ENCODE measurements around the gene NRXN3. TPM values are rescaled to one million over a fixed set of nuclear protein-coding genes. Genes with fewer than 3 reads are reported as not detected.

Gene NRXN3
- polyA plus RNA-seq, 1 of the 3 experiments (the other 2 are of a cell fraction): 1.6 TPM

DNA sequence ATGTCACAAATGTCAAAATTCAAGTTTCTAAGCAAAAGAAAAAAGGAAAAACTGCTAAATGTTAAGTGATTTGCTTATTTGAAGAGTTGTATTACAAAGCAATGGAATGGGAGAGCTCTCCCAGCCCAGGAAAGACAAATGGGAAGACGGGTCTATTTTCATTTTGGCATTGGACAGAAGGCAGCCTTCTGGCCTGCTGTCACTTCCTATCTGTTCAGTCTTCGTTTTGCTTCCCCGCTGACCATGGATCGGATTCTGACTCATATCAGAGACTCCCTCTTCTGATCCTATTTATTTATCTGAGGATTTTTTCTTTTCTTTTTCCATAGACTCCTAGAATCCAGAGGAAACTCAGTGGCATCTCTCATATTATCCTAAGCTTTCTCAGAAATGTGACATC, 1406.3 kb downstream of the NRXN3 start:
- Histone ChIP-seq H3K4me3 (ENCODE audit: low read depth in 2 of 2, low read length in 1 of 2) (no peak overlapping the region), H2AFZ (ENCODE audit: low read depth) (no peak overlapping the region), H3K36me3 (replicated peaks in 1 of 2; ENCODE audit: control insufficient read depth in 1 of 2, insufficient read depth in 2 of 2, low read length in 1 of 2) (no peaks in the 10 kb centered on the region), H3K4me1 (ENCODE audit: control insufficient read depth in 1 of 2, insufficient read depth in 2 of 2, low read depth in 1 of 2, low read length in 1 of 2) (peaks cover 0 to 14% of the 10 kb centered on the region in 2 experiments; a peak in 1 of 4 replicates), H4K20me1 (ENCODE audit: insufficient read depth) (no peaks in the 10 kb centered on the region), H3K9me3 (no peaks in the 10 kb centered on the region), H3K27ac (ENCODE audit: low read depth in 2 of 2, low read length in 1 of 2) (peak overlapping the region; percentile 14 to 43; a peak in 2 of 4 replicates), H3K27me3 (ENCODE audit: insufficient read depth) (no peaks in the 10 kb centered on the region), H3K9me2 (no peaks in the 10 kb centered on the region), H3K9ac (no peak overlapping the region), H3F3A (replicated peaks; ENCODE audit: insufficient read depth) (peaks cover 5% of the 10 kb centered on the region), H3K79me2 (ENCODE audit: insufficient read depth) (no peaks in the 10 kb centered on the region), H3K4me2 (0 out of 2 replicates have a peak overlapping the region, but pooled peaks have one; percentile 30)
- ChIA-PET CTCF (no interaction called here), POLR2A (no interaction called here)
- no peak for TF ChIP-seq FOXJ3 (CRISPR knock-in tag; IDR thresholded peaks at IDR 0.05)
- no peak for TF ChIP-seq MXI1 (IDR thresholded peaks at IDR 0.05; ENCODE audit: low read depth, low read length)
- no peak for TF ChIP-seq RCOR1 (IDR thresholded peaks at IDR 0.05; ENCODE audit: low read length)
- no peak for TF ChIP-seq MEF2A (IDR thresholded peaks at IDR 0.05; ENCODE audit: borderline replicate concordance, low read depth)
- TF ChIP-seq NFIC (IDR thresholded peaks at IDR 0.05; ENCODE audit: borderline replicate concordance): 0 out of 2 replicates have a peak, but pooled peaks have one; percentile 46
- no peak for TF ChIP-seq GATA2 (CRISPR knock-in tag; IDR thresholded peaks at IDR 0.05)
- peak; percentile 64 for TF ChIP-seq JUND (IDR thresholded peaks at IDR 0.05)
- TF ChIP-seq TCF12 (IDR thresholded peaks at IDR 0.05): peak; percentile 78
- peak; percentile 44; the same call in 1 of the 2 replicates for TF ChIP-seq FOSL2 (IDR thresholded peaks at IDR 0.05; ENCODE audit: borderline replicate concordance, low read depth)
- no peak for TF ChIP-seq CHD2 (IDR thresholded peaks at IDR 0.05; ENCODE audit: low read length, partially characterized antibody)
- TF ChIP-seq, protein P1, sequence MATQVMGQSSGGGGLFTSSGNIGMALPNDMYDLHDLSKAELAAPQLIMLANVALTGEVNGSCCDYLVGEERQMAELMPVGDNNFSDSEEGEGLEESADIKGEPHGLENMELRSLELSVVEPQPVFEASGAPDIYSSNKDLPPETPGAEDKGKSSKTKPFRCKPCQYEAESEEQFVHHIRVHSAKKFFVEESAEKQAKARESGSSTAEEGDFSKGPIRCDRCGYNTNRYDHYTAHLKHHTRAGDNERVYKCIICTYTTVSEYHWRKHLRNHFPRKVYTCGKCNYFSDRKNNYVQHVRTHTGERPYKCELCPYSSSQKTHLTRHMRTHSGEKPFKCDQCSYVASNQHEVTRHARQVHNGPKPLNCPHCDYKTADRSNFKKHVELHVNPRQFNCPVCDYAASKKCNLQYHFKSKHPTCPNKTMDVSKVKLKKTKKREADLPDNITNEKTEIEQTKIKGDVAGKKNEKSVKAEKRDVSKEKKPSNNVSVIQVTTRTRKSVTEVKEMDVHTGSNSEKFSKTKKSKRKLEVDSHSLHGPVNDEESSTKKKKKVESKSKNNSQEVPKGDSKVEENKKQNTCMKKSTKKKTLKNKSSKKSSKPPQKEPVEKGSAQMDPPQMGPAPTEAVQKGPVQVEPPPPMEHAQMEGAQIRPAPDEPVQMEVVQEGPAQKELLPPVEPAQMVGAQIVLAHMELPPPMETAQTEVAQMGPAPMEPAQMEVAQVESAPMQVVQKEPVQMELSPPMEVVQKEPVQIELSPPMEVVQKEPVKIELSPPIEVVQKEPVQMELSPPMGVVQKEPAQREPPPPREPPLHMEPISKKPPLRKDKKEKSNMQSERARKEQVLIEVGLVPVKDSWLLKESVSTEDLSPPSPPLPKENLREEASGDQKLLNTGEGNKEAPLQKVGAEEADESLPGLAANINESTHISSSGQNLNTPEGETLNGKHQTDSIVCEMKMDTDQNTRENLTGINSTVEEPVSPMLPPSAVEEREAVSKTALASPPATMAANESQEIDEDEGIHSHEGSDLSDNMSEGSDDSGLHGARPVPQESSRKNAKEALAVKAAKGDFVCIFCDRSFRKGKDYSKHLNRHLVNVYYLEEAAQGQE (IDR thresholded peaks at IDR 0.05; ENCODE audit: low read depth, low read length): no peak
- TF ChIP-seq, protein P2, sequence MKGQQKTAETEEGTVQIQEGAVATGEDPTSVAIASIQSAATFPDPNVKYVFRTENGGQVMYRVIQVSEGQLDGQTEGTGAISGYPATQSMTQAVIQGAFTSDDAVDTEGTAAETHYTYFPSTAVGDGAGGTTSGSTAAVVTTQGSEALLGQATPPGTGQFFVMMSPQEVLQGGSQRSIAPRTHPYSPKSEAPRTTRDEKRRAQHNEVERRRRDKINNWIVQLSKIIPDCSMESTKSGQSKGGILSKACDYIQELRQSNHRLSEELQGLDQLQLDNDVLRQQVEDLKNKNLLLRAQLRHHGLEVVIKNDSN (IDR thresholded peaks at IDR 0.05; ENCODE audit: borderline replicate concordance, low read depth): no peak
- peak in 1 of 2 experiments; percentile 26; a peak in 1 of 4 replicates for TF ChIP-seq EP300 (IDR thresholded peaks at IDR 0.05; ENCODE audit: borderline replicate concordance in 1 of 2, low read depth in 1 of 2, low read length in 1 of 2)
- TF ChIP-seq, protein P3, sequence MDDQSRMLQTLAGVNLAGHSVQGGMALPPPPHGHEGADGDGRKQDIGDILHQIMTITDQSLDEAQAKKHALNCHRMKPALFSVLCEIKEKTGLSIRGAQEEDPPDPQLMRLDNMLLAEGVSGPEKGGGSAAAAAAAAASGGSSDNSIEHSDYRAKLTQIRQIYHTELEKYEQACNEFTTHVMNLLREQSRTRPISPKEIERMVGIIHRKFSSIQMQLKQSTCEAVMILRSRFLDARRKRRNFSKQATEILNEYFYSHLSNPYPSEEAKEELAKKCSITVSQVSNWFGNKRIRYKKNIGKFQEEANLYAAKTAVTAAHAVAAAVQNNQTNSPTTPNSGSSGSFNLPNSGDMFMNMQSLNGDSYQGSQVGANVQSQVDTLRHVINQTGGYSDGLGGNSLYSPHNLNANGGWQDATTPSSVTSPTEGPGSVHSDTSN (IDR thresholded peaks at IDR 0.05): peak; percentile 91
- TF ChIP-seq SMC3 (IDR thresholded peaks at IDR 0.05; ENCODE audit: low read depth, low read length): no peak
- no peak for DNase-seq
- WGBS (ENCODE audit: low lambda C conversion rate): 17% methylated on average over 4 of the region's 4 CpGs

Measured in SK-N-SH (cell line).